Medulla oblongata (tissue), 1 donor: ENCODE data around the gene SHF.
A peak's percentile ranks its signal among the peaks of the same experiment; 100 is the strongest.
"Not testable (repeated sequence)": the region's sequence is repeated elsewhere in the genome, so short reads cannot be mapped to it uniquely, and the experiment has no call there.

Experiments
- DNase-seq: peaks from one replicate; pipeline ENCODE4 v3.0.0-alpha.2; 2015; ENCODE audit errors: extremely low spot score

SHF gene, protein sequence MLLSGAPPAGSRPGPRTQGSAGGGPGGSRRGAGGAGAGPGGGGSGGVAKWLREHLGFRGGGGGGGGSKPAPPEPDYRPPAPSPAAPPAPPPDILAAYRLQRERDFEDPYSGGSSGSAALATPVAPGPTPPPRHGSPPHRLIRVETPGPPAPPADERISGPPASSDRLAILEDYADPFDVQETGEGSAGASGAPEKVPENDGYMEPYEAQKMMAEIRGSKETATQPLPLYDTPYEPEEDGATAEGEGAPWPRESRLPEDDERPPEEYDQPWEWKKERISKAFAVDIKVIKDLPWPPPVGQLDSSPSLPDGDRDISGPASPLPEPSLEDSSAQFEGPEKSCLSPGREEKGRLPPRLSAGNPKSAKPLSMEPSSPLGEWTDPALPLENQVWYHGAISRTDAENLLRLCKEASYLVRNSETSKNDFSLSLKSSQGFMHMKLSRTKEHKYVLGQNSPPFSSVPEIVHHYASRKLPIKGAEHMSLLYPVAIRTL

DNA sequence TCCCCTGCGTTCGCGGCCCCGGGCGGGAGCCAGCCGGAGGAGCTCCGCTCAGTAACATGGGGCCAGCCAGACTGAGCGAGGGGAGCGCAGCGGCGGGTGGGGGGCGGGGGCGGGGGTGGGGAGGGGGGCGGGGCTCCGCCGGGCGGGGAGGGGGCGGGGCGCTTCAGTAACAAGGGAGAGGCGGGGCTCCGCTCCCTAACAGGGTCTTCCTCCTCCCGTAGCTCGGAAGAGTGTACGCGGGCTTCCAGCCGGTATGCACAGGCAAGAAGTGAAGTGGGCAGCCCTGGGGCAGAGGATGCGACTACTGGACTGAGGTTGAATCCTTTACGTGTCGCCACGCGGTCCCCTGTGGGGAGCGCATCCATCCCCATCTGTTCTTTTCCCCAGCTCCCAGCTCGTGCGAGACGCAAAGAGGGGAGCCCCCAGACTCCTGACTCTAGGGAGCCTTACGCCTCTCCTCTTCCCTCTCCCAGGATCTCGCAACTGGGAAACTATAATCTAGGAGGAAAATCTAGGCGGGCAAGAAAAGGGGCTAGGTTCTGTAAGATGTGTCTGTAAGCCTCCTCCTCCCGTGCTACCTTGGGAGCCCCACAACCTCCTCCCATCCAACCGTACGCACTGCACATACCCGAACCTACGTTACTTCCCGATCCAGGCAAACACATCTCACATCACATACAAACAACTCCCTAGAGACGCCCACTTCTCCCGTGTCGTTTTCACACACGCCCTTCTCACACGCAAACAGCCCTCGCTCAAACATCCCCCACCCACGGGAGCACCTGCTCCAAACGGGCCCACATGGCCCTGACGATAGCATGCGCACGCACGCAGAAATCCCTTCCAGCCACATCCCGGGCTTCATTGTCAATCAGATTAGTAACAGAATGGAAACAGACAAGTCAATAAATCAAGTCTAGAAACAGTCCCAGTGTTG lies at the start of gene SHF:
TSS of gene SHF (minus strand) at position 73 of the 937 bp plus-strand sequence. CDS start at position 58, 15 bp downstream.
- peak; percentile 65 for DNase-seq

DNA sequence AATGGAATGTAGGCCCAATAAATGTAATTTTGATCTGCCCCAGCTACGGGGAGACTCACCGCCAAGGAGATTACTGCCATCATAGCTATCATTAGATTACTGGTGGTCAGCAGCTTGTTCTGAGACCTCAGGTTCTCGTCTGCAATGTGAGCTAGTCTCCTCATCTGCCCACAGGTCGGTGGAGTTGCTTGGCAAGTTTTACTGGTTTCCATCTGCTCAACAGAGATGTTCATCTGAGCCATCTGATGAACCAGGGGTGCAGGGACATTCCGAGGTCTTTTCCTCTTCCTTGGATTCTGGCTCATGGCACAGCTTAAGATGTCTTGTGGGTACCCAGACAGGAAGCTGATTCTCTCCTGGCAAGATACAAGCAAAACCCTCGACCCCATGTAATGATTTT lies 49.0 kb upstream of the SHF start:
- DNase-seq, result not testable (repeated sequence)

DNA sequence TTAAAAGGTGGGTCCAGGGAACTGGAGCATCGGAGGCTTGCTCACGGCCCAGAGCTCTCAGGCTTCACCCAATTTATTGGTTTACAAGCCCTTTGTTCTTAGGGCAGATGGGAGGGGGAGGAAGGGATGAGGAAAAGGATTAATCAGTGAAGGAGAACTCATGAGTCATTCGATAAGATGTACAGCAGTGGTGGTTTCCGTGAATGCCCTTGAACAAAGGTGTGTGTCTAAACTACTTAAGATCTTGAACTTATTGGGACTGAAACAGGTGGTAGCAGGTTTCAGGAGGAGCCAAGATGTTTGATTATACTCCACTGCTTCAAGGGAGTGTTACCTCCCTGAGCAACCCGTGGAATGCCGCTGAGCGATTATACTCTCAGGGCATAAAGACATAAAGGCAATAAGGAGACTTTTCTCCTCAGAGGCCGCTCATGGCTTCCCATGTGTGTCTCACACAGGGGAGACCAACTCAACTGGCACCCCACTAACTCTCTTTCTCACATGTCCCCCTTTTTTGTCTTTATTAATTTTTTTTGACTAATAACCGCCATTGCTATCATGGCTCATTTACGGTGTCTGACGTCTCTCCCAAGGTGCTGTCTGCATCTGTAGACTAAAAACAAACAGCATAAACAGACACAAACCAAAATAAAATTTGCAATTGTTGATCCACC lies 46.9 kb upstream of the SHF start:
- DNase-seq, result no peak

DNA sequence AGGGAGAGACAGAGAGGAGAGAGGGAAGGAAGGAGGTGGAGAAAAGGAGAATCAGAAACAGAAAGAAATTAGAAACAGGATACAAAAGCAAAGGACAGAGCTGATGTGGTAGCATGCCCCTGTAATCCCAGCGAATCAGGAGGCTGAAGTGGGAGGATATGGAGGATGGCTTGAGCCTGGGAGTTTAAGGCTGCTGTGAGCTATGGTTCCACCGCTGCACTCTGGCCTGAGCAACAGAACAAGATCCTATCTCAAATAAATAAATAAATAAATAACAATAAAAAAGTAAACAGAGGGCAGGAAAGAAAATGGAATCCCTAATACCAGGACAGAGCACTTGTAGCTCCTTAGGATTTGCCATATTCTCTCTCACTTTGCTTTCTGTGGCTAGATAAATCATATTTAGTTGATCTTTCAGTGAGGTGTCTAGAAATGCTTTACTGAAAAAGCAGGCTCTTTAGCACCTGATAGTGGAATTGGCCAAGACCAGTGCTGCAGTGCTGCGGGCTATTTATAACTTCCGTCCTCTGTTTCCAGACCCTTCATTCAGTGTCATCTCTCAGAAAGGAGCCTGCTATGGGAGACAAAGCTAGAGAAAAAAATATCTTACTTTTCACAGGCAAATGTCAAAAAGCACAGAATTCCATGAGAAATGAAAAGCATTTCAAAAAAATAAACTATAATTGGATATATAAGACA lies 44.2 kb upstream of the SHF start:
- DNase-seq, result no peak

DNA sequence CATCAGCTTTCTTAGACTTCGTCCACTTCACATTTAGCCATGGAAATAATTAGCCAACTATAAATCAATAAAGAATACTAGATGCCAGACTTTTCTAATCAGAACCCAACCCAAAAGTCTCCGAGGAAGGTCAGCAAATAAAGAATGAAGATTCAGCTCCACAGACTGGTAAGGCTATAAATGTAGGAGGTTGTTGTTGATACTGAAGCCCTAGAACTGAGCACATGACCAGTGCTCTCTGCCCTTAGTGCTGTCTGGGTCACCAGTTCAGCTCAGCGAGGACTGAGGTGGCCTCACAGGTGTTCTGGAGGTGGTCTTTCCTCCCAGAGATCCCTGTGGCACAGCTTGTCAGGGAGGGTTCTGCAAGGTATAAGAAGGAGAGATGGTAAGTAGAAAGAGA lies 43.4 kb upstream of the SHF start:
- no peak for DNase-seq

DNA sequence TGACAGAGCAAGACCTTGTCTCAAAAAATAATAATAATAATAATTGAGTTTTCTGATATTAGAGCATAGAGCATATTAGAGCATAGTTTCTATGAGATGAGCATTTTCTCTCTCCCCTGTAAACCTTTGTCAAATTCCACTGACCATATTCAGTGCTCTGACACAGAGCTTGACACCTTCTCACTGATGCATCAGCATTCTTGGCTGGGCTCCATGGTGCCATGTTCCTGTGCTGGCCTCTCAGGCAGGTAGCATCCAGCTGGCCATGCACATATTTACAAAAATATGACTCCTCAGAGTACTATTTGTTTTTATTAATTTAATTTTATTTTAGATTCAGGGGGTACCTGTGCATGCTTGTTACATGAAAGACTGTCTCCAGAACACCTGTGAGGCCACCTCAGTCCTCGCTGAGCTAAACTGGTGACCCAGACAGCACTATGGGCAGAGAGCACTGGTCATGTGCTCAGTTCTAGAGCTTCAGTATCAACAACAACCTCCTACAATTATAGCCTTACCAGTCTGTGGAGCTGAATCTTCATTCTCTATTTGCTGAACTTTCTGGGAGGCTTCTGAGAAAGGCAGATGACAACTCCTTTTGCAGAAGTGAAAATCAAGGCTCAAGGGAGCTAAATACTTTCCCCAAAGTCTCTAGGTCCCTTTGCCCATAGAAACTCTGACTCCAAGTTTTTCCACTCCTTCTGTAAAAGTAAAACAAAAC lies 42.6 kb upstream of the SHF start:
- peak; percentile 4 for DNase-seq

DNA sequence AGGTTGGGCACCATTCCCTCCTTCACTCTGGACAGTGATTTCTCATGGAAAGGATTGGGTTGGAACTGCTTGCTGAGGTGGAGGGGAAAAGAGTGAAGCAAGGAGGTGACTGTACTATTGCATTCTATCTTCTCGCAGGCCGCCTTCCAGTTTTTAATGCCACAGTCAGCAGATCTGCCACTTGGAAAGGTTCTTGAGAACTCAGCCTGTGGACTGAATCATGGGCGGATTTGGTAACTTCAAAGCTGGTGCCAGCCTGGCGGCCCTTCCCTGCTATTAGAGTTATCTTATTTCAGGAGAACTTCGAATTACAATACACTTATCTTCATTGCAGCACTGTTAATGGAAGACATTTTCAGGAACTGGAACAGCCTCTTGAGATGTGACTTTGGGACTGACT lies 41.2 kb upstream of the SHF start:
- DNase-seq, result no peak

DNA sequence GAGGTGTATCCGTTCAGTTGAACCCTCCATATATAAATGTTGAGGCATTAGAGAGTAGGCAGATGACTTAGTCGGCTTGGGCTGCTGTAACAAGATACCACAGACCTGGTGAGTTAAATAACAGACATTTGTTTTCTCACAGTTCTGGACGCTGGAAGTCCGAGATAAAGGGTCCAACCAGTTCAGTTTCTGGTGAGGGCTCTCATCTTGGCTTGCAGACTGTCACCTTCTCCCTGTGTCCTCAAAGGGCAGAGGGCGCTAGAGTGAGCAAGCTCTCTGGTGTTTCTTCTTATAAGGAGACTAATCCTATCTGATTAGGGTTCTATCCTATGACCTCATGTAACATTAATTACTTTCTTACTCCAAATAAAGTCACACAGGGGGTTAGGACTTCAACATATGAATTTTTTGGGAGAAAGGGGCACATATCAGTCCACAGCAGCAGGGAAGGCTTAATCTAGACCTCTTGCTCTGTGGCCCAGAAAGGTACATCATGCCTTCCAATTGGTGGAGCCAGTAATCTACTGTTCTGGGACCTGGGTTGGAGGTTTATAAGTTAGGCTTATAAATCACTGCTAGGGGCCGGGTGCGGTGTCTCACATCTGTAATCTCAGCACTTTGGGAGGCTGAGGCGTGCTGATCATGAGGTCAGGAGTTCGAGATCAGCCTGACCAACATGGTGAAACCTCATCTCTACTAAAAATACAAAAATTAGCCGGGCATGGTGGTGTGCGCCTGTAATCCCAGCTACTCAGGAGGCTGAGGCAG lies 37.9 kb upstream of the SHF start:
- no peak for DNase-seq

DNA sequence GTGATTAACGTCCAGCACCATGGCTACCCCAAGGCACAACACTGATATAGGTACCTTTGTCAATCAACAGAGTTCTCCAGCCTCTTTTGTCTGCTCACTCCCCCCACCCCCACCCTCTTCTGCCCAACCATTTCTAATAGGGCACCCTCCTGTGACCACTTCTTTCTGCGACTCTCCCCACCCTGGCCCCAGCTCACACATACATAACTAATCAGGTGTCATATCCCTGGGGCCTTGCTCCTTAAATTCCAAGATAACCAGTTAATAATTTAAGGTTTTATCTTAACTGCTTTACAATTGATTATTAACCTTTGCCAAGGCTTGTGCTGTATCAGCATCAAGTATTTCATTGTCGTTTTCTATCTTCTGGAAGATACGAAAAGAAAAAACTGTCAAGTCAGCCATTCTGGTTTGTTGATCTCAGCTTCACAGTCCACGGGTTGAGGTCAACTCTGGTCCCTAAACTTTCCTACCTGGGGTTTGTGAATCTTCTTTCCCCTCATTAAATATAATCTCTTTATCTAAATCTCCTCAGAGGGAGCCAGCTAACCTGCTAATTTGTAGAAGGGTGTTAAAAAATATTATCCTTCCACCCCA lies 37.0 kb upstream of the SHF start:
- no peak for DNase-seq

DNA sequence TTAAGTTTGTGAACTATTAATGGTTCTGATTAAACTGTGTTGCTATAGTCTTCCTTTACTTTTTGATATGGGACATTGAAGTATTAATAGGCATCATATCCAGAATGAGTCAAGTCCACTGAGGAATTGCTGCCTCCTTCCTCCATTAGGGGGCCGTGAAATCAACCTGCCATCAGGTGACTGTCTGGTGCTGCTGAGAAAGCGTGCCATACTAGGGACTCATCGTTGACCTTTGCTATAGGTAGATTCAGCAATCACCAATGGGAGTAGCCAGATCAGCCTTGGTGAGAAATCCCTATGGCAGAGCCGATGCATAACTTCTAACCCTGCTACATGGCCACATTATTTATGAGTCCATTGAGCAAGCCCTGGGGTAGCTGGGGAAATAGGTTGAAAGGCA lies 34.2 kb upstream of the SHF start:
- no peak for DNase-seq

DNA sequence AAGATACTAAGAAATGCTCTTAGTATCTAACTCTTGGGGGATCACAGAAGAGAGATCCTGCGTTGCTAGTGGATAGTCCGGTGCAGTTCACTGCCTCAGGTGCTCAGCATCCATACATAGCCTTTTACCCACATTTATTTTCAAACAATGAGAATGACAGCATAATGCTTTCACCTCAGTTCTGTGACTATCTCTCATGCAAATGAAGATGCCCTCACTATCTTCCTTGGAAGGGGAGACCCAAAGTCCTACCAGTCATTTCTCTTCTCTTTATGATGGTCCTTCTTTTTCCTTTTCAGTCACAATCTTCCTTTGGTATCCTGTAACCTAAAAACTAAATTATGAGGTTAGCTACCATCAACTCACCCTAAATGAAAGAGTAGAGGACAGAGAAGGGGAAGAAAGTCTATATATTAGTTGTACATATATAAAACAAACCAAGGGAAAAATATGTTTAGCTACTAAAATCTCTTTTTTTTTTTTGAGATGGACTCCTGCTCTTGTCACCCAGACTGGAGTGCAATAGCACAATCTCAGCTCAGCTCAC lies 33.4 kb upstream of the SHF start:
- DNase-seq, result no peak

DNA sequence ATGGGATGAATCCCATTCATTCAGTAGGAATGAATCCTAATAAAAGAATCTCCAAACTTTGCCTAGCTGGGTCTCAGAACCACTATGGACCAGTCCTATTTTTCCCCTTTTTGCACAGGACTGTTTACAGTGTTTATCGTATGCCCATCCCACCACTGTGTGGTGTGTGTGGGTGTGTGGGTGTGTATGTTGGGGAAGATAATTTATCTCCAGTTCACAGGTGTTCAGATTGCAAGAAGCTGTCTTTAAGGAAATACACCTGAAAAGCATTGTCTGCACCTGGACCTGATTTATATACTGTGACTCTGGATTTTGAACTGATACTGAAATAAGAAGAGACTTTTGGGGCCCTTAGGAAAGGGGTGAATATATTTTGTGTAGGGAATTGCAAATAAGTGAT lies 24.7 kb upstream of the SHF start:
- DNase-seq, result no peak

DNA sequence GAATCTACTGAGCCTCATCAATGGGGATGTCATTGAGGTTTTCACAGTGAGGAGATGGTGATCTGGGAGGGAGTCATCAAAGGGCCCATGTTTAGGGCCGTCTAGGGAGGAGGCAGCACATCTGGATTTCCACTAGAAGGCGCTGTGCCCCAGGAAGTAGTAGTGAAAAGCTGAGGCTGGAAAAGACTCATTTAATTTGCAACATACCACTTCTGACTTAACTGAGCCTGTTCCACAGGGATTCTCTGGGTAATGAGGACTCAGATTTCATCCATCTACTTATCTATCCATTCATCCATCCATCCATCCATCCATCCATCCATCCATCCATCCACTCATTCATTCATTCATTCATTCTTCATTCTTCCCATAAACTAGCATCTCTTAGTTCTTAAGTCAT lies 17.4 kb upstream of the SHF start:
- peak; percentile 81 for DNase-seq

DNA sequence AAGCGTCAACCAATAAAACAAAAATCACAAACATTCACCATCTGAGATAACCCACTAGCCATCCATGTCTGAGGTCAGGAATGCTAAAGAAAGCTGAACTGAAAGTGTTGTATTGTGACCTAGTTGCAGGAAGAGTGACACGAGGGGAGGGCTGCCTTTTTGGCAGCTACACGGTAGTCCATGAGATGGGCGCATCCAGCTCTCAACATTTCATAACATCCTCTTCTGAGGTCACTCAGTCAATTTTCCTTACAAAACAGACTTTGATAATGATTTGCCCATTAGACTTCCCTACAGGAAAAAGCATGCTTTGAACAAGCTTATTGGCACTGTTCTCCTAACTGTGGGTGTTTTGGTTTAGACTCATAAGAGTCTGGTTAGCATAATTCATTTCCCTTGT lies 15.4 kb upstream of the SHF start:
- peak; percentile 33 for DNase-seq

DNA sequence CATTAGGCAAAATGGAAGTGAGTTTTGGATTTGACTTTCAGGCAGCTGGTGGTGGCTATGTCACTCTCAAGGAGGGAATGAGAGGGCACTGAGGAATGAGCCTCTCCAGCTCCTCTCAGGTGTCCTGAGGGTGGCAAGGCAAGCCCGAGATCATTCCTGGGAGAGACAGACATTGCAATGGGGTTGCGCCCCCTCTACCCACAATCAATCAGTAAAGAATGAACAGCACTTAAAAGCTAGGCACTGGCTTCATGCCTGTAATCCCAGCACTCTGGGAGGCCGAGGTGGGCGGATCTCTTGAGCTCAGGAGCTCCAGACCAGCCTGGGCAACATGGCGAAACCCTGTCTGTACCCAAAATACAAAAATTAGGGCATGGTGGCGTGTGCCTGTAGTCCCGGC lies 14.1 kb upstream of the SHF start:
- no peak for DNase-seq

DNA sequence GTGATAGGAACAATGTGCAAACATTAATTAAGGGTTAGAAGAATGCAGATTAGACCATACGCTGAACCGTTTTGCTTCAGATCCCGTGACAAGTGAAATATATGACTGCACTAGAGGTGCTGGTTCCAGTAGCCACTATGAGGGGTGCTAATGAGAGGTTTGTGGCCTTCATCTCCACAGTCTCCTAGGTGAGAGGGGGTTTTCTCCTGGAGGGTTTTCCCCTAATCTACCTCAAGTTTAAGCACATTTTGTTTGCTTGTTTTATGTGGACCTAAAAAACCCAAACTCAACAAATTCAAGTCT lies 13.7 kb upstream of the SHF start:
- DNase-seq, result no peak

DNA sequence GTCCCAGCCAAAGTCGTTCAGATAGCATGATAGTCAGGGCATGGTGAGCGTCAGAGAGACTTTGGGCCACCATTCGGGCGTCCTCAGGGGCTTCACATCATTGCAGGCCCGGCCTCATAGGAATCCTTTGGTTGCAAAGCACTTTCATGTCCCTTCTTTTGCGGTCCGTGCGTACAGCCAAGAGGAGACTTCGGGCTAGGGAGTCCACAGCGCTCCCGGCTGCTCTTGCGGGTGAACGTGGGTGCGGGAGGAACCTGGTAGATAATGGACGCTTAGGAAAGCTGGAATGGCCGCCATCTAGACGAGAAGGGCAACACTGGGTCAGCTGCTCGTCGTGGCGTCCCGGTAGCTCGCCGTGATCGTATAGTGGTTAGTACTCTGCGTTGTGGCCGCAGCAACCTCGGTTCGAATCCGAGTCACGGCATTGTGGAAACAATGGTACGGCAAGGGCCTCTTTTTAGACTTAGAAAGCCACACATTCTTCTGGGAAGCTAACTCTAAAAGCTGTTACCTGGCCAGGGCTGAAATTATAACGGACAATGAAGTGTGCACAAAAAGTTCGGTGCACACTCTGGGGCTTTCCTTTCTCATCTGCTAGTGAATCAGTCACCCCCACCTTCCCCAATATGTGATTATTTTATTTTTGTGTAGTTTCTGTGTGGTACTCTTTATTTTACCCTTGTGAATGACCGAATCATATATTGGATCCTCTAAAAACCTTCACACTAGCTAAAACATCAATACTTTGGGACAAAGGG lies 13.2 kb upstream of the SHF start:
- DNase-seq, result peak; percentile 92

DNA sequence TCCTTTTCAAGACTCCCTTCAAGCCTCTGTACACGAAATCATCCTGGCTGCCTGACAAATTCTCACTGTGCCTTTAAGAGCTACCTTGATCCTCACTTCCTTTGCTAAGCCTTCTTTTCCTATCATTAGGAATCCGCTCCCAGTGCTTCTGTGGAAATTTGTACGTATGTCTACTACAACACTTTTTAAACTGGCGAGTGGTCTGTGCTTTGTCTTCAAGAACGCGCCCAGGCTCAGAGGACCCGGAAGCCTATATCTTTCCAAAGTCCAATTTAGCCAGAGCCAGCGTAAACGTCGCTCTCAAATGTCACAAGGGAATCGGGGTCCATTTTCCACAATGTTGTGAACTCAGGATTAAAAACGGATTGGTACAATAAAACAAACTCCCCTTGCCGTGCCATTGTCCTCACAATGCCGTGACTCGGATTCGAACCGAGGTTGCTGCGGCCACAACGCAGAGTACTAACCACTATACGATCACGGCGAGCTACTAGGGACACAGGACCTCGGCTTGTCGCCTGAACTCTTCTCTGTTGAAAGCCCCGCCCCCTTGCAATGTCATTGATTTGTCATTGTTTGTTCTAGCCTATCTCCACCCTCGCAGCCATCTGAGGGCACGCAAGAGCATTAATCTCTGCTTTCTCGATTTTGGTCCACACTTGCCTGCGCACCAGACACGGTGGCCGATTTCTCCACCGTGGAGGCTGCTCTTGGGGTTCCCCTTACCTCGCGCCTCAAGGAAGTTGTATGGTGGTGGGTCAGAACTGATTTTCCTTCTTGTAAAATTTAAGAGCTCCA lies 12.4 kb upstream of the SHF start:
- DNase-seq, result peak; percentile 99
